UCSD-AML1 (cell line): Measurements from ENCODE around the gene KRT2.

Source experiments
- DNase-seq: peaks from one replicate; lab custom pipeline; 2025; ENCODE audit not compliant: unreplicated experiment; lab: John Stamatoyannopoulos, UW

KRT2 gene

DNA sequence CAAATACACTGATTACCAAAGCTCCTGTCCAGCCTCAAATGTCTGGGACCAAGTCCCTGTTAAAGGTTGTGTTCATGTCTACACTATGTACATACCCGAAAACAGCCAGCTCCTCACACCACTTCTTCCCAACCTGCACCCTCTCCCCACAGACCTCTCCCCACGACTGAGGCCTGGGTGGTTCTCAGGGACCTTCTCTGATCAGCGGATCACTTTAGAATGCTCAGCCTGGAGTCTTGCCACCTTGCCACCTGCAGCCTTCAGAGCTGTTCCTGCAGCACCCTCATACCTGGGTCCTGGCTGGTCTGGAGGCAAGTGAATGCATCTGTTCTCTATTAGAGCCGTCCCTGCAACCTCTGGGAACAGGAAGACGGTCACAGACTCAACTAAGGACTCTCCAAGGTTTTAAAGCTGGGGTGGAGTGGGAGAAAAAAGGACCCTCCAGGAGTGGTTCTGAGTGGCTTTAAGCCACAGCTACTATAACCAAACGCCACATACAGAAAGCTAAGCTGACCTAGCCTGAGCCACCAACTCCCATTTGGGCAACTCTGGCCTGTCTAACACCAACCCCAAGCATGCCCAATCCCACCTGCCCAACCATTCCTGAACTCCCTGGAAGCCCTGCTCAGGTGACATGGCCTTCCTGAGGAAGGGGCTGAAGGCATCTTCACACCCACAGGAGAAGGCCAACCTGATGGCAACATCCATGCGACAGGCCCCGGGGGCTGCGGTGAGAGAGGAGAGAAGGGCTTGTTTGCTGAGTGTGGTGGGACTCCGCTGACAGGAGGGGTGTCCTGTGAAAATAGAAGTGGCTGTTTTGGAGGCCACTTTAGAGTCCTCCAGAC is 8.6 kb downstream of the KRT2 start:
- no peak for DNase-seq

DNA sequence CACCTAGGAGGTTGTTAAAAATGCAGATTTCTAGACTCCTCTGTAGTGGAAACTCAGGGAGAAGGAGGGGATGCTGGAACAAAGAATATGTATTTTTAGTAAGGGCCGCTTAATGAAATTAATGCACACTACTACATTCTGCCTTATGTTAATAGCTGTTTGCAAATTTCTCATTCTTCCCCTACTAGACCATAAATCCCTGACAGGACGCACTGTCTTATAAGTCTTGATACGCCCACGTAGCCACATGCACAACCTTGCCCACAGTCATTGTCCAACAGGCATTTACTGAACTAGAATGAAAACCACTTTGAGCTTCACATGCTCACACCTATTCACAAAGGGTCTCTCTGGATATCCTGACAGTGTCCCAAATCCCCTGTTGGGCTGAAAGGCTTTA is 10.5 kb downstream of the KRT2 start:
- DNase-seq: no peak

DNA sequence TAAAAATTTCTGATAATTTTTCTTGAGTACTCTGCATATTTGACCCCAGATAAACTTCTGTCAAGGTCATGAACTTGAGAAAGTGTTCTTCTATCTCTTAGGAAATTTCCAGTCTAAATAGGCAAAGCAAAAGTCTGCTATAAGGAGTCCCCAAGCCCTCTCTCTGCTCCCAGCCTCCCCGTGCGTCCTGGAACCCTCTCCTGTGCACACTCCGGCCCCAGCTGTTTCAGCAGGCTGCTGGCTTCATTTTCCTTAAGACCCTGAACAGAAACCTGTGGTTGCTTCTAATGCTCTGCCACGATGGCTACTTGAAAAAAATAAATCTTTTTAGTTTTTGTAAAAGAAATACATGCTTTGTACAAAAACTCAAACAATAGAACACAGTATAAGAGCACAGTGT is 14.7 kb downstream of the KRT2 start:
- no peak for DNase-seq

DNA sequence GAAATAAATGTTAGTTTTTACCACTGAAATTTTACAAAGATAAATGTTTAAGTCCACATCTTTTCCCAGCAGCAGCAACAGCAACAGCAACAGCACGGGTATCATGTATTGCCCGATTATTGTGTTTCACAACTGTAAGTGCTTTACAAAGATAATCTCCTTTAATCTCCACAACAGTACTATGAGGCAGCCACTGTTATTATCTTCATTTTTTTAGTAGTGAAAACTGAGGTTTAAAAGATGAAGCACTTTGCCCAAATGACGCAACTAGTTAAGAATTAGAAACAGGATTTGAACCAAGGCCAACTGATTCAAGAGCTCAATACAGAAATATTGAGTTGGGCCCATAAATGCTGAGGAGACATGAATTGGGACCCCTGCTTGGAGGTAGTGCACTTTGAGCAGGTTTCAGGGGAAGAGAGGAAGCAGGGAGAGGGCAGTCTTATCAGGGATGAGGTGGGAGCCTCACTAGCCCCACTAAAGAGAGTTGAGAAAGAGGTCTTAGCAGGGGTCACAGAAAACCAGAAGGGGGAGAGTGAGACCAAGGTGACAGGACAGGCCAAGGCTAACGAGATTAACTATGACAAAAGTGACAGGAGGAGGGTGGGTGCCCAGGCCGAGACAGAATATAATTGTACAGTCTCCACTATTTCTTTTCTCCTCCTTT is 15.3 kb downstream of the KRT2 start:
- no peak for DNase-seq

DNA sequence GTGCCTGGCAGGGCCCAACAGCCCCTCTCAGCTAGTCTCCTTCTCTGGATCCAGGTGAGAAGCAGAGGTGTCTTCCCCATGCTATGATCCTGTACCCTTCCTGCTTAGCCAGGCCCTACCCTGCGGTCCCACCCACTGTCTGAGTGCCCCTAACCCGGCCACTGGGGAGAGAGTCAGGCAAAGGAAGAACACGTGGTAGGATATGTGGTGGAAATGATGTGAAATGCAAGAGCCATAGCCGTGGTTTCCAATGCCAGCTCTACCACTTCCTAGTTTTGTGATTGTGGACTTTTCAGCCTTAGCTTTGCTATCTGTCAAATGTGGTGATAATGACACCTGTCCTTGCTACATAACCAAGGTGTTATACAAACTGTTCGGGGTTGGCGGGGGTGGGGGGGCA is 15.8 kb downstream of the KRT2 start:
- no peak for DNase-seq

DNA sequence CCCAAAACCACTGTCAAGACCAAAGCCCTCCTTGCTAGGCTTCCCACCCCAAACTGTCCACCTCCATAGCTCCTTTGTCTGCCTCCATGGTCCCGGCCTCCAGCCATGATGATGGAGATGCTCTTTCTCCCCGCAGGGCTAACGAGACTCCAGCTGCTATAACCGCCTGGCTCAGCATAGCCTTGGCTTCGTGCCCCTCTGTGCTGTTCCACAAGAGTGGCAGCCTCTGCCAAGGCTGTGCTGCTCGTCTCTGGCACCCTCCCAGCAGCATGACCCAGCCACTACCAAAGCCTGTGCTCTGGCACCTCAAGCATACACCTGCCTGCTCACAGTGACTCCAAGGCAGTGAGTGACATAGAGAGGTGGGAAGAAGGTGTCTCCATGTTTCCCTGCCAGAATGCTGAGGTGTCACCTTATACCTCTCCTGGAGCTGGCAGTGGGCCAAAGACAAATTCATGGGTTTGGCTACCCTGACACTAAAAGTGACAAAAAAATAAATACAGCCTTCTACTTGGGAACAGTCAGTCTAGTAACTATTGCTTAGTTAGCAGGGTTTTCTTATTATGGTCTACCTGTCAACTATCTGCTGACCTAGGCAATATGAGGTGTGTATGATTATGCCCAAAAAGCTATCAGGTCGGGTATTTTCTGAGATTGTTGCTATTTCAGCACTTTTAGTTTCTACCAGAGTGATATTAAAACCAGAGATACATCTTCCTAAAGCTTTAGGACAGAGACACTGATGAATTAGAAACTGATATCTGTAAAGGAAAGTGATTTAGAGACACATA is 17.6 kb downstream of the KRT2 start:
- no peak for DNase-seq

DNA sequence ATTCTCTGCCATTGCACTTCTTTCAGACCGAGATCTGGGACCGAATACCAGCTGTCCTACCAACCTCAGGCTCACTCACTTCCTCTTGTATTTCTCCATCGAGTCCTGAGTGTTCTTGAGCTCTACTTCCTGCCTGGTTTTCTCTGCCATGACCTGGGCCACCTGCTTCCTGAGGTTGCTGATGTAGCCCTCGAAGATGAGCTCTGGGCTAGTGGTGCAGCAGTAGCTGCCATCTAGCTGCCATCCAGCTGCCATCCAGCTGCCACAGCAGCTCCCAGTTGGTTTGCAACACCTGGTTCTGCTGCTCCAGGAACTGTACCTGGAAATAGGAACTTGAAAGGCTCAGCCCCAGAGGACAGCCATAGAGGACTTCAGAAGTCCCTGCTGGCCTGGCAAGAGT is 18.6 kb downstream of the KRT2 start:
- DNase-seq: peak; percentile 57

DNA sequence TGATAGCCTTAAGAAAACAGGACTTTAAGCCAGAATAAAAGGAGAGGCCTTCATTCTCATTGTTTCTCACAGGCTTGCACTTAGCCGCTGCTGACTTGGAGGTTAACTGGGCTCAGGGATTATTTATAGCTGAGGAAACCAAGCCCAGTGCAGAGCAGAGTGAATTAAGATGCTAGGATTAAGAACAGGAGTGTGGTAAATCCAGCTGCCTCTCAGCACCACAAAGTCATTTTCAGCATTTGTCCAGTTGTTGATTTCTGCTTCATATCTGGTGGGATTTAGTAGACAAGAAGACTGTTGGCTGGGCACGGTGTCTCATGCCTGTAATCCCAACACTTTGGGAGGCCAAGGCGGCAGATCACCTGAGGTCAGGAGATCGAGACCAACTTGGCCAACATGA is 19.4 kb downstream of the KRT2 start:
- no peak for DNase-seq

DNA sequence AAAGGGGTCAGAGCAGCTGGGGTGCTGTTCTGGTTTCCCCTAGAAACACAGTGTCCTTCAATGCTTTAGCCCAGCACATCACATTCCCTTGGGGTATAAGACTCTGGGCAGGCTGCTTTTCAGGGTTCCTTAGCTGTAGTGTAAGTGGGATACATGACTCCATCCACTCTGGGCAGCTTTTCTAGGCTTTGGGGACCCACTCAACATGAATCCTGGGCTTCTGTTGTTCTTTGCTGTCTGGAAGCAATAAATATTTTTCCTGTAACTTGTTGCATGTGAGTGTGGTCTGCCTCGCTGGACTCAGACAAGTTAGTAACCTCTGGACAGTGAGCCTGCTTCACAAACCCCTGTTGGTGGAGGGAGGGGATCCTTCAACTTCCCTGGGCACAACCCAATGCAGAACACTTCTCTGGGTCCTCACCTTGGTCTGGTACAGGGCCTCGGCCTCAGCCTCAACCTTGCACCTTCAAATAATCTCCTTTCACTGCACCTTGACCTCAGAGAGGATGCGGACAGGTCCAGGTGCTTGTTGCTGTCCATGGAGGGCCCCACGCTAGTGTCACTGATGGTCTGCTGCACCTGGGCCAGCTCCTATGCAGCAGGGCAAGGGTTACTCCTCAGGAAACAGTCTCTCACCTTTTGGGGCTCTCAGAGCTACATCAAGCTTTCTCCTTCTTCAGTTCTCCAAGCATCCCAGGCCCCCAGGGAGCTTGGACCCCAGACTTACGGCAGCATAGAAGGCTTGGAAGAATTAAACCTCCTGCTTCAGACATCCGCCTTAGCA is 20.1 kb downstream of the KRT2 start:
- no peak for DNase-seq

DNA sequence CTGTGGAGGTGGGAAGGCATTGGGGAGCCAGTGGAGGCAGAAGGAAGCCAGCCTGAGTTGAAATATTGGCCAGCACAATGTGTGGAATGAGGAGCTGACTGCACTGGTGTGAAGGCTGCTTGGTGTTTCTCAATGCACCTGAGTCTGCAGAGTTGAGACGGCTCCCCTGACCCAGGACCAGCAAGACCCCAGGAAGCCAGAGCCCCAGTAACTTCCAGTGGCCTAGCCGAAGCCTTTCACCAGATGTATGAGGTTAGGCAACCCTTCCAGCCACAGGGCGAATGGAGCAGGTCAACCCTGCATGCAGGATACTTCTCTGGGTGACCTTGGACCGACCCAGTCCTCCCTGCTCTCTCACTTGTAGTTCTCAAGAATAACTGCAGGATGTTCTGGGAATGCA is 20.7 kb downstream of the KRT2 start:
- no peak for DNase-seq

DNA sequence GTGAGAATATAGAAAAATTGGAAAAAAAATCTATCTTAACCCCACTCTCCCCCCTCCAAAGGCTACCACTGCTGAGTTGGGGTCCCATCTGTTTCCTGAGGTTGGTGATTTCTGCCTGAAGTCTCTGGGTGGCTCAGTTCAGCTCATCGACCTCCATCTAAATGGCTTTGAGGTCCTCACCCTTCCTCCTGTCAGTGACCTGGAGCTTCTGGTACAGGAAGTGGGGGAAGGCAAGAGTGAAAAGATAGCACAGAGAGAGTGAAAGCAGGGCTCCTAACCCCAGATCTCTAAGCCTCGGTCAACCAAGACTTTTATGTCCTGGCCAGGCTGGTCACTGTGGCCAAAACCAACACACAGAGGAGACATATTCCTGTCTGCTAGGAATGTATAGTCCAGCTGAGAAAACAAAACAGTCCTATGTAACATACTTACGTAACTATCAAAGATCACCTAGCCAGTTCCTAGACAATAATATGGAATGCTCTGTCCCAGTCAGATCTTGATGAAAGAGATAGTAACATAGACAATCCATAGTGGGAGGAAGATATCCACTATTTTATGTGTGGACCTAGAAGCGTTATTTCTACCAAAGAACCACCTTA is 21.3 kb downstream of the KRT2 start:
- DNase-seq: no peak

DNA sequence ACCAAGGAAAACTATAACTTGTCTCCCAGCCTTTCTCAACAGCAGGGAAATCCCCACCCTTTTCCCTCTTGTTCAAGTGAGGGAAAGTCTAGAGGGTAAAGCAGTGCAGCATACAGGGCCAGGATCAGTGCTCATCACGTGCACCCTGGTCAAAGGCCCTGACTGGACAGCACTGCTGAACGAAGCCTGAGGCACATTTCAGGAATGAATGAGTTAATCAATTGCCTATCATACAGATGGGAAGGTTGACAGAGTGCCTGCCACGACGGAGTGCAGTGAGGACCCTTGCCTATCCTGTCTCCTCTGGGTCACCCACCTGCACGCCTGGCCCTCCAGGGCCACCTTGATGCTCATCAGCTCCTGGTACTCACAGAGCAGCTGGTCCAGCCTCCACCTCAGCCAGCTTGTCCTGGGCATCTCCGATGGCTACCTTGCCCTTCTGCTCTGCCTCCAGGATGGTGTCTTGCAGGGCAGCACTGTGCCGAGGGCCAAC is 22.0 kb downstream of the KRT2 start:
- no peak for DNase-seq

DNA sequence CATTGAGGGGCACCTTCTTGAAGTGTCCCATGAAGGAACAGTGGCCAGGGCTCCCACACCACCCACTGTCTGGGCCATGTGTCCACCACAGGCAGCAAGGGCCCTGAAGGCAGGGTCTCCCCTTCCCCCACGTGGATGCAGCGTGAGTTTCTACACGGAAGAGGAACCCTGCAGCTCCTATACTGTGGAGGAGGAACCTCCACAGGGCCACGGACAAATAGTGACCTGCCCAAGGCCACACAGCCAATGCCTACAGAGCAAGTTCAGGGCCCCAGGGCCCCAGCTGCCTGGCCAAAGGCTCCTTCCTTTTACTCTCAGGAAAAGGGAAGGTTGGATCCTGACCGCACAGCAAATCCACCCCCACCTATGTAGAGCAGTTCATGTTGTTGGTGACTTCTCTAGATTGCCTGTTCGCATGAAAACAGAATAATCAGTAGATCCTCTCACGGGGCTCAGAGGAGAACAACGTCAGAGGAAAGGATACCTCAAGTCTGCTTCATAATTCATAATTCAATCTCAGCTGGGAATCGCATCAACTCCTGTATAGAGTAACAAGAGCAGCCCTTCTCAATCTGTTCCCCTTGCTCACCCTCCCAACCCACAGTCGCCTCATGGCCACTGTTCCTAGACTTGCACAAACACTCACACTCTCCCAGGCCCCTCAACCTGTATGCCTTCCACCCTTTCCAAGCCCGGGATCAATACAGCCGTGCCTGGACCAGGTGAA is 22.6 kb downstream of the KRT2 start:
- peak; percentile 50 for DNase-seq

DNA sequence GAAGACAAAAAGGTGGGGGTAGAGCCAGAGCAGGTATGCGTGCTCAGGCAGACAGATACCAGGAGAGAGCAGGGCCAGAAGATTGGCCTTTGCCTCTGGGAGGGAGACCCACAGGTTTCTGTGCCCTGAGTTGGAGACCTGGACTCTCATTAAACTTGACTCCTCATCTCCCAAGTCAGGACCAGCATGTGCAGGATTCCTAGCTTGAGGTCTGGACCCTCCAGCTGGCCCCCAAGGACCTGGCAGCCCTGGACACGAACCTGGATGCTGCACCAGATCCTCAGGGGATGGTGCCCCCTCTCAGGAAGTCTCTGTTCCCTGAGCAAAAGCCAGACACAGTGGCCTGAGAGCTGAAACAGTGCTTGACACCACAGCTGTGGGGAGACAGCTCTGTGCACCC is 23.2 kb downstream of the KRT2 start:
- DNase-seq: no peak

DNA sequence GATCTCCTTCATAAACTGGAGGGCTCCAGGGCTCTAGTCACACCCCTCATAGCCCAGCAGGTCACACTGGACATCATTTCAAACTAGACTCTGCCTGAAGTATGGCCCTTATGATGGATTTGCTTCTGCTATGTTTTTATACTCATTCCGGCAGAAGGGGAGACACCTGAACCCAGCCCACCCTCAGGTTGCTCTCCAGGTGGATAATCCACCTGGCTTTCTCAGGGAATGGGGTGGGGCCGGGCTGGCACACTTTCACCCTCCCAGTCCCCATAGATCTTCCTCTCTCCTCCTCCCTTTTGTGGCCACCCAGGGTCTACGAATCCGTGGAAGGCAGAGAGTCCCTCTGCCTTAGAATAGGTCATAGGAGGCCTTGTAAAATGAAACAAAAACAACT is 23.9 kb downstream of the KRT2 start:
- DNase-seq: no peak

DNA sequence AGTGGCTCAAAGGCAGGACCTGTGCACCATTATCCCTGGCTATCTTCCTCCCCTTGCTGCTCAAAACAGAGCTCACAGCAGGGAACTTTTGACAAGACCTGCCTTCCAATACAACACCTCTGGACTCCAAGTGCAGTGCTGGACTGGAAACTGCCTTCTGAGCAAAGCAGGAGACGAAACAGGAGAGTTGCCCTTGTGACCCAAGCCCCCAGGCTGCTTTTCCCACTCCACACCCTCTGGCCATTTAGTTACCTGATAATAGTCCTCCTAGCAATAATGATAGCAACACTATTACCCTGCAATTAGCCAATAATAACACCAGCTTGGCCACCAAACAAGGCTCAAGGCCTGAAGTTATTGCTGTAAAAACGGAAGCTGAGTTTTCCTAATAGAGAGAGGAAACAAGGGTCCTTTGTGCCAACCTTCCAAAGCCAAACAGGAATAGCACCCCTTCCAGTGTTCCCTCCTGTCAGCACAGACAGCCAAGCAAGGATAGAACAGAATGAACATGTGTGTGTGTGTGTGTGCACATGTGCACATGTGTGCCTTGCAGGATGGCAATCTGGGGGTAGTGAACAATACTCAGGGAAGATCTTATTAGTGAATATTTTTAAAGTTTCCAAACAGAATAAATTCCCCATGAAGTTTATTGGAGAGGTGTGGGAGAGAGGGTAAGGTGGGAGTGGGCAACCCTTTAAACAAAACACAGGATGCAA is 24.5 kb downstream of the KRT2 start:
- no peak for DNase-seq

DNA sequence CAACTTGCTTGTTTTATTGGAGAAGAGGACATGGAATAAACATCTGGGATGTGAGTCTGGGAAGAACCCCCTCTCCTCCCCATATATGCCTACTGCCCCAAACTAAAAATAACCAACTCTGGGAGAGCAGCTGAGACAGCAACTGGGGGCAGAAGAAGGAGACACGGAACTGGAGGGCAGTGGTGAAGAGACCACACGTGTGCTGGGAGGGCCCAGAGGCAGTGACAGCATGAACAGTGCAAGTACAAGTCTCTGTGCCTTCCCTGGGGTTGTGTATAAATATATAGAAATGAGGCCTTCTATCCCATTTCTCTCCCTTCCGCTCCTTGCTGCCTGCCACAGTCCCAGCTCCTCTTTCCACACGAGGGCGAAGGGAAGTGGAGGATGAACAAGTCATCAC is 29.7 kb downstream of the KRT2 start:
- DNase-seq: no peak

DNA sequence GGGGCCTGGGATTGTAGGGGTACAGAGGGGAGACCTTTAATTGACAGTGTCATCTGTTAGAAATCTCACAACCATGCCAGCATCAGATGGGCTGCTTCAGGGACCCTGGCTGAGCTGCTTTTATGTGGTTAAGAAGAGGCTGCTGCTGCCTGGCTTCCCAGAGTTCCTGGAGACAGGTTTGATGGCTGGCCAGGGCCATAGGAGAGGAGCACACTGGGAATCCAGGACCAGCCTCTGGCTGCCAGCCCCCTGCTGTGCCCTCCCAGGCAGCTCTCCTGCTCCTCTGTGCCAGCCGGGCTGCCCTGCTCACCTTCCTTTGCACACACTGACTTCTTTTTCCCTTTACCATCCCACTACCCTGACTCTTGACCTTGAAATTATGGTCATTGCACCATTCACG is 33.1 kb downstream of the KRT2 start:
- DNase-seq: no peak

DNA sequence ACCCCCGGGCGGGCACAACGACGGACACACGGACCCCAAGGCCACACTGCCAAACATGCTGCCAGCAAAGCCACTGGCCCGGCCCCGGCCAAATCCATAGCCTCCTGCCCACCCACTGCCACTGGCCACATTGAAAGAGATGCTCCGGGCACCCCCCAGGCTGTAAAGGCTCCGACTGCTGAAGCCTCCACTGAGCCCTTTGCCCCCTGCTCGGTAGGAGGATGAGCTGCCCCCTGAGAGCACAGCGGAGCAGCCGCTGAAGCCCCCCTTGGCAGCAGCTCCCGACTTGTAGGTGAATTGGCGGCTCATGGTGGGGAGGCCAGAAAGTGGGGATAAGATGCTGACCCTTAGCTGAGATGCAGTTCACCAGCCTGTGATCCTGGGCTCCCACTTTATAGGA is 33.8 kb downstream of the KRT2 start, which contains the start of gene KRT73:
Gene KRT73, minus strand, starts transcription at position 344 of the 400 bp plus-strand sequence. Its CDS starts 35 bp downstream, at position 309.
- DNase-seq: no peak
